ENCODE data around the gene ARRDC3.

The ARRDC3 gene

DNA sequence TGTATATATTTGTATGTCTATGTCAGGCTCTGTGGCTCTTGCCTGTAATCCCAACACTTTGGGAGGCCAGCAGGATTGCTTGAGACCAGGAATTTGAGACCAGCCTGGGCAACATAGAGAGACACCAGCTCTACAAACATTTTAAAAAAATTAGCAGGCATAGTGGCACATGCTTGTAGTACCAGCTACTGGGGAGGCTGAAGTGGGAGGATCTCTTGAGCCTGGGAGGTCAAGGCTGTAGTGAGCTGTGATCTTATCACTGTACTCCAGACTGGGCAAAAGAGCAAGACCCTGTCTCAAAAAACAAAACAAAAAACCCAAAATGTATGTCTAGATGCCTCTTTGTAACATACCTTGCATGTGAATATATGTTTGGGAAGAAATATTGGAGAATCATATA is 15.8 kb downstream of the ARRDC3 start:
- peaks cover 53% of the 10 kb centered on the region for H3K36me3 ChIP-seq
- TF ChIP-seq, protein P1, sequence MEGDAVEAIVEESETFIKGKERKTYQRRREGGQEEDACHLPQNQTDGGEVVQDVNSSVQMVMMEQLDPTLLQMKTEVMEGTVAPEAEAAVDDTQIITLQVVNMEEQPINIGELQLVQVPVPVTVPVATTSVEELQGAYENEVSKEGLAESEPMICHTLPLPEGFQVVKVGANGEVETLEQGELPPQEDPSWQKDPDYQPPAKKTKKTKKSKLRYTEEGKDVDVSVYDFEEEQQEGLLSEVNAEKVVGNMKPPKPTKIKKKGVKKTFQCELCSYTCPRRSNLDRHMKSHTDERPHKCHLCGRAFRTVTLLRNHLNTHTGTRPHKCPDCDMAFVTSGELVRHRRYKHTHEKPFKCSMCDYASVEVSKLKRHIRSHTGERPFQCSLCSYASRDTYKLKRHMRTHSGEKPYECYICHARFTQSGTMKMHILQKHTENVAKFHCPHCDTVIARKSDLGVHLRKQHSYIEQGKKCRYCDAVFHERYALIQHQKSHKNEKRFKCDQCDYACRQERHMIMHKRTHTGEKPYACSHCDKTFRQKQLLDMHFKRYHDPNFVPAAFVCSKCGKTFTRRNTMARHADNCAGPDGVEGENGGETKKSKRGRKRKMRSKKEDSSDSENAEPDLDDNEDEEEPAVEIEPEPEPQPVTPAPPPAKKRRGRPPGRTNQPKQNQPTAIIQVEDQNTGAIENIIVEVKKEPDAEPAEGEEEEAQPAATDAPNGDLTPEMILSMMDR (IDR thresholded peaks at IDR 0.05; ENCODE audit: low read depth, low read length), result no peak
- no peaks in the 10 kb centered on the region for H3K27me3 ChIP-seq
- no peaks in the 10 kb centered on the region for H3K4me1 ChIP-seq
- H3K4me3 ChIP-seq (ENCODE audit: low read depth, low read length), result no peak overlapping the region
- no peak for DNase-seq
- no peaks in the 10 kb centered on the region for H3K9me3 ChIP-seq

DNA sequence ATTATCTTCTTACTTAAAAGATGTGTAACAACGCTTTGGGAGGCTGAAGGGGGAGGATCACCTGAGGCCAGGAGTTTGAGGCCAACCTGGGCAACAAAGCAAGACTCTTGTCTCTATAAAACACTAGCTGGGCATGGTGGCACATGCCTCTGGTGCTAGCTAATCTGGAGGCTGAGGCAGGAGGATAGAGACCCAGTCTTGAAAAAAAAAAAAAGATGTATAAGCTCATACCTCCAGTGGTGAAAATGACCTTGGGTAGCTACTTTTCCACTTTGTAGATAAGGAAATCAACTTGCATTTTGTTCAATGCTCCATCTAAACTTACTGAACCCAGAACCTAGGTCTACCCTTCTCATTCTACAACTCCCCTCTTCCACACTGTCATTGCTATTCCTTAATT is 16.6 kb downstream of the ARRDC3 start:
- Histone ChIP-seq H3K4me1 (no peaks in the 10 kb centered on the region), H3K4me3 (ENCODE audit: low read depth, low read length) (no peak overlapping the region), H3K36me3 (peaks cover 45% of the 10 kb centered on the region), H3K27me3 (no peaks in the 10 kb centered on the region), H3K9me3 (no peaks in the 10 kb centered on the region)
- TF ChIP-seq, protein P1 (IDR thresholded peaks at IDR 0.05; ENCODE audit: low read depth, low read length), result no peak
- no peak for DNase-seq

DNA sequence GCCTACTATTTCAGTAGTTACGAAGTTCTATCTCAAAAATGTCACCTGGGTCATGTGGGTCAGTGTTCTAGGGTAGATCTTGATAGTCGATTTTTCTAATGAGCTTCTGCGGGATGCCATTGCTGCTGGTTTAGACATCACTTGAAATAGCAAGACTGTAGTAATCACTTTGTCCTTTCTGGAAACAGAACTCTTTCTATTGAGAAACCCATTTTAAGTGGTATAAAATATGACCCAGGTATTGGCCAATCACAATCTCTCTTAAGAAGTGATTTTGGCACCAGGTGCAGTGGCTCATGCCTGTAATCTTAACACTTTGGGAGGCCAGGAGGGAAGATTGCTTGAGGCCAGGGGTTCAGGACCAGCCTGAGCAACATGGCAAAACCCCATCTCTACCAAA is 17.6 kb downstream of the ARRDC3 start:
- no peak overlapping the region for H3K4me3 ChIP-seq (ENCODE audit: low read depth, low read length)
- H3K4me1 ChIP-seq, result no peaks in the 10 kb centered on the region
- peaks cover 35% of the 10 kb centered on the region for H3K36me3 ChIP-seq
- TF ChIP-seq, protein P1 (IDR thresholded peaks at IDR 0.05; ENCODE audit: low read depth, low read length), result no peak
- H3K9me3 ChIP-seq, result no peaks in the 10 kb centered on the region
- no peak for DNase-seq
- H3K27me3 ChIP-seq, result no peaks in the 10 kb centered on the region

DNA sequence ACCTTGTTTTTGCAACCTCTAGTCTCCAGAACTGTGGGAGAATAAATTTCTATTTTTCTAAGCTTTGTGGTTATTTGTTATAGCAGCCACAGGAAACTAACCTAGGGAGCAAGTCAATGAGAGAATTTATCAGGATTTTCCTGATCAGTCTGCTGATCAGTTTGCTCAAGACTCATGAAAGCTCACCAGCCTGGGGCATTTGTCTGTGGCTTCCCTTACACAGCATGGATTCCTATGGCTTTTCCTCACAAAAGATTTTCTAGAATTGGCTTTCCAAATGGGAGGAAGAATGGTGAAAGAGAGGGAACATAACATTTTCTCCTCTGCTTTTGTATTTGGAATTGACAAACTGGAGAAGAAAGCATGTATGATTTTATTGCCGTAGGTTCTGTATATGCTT is 20.2 kb downstream of the ARRDC3 start:
- Histone ChIP-seq H3K9me3 (no peaks in the 10 kb centered on the region), H3K27me3 (no peaks in the 10 kb centered on the region), H3K4me1 (no peaks in the 10 kb centered on the region), H3K4me3 (ENCODE audit: low read depth, low read length) (no peak overlapping the region), H3K36me3 (peaks cover 9% of the 10 kb centered on the region)
- TF ChIP-seq, protein P1 (IDR thresholded peaks at IDR 0.05; ENCODE audit: low read depth, low read length), result no peak
- DNase-seq, result no peak

DNA sequence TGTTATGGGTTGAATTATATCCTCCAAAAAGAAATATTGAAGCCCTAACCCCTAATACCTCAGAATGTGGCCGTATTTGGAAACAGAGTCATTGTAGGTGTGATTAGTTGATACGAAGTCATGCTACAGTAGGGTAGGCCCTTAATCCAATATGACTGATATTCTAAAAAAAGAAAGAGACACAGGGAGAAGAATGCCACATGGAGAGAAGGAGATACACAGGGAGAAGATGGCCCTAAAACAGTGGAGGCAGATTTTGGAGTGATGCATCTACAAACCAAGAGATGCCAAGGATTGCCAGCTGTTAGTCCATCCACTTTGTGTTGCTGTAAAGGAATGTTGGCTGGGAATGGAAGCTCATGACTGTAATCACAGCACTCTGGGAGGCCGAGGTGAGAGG is 21.3 kb downstream of the ARRDC3 start:
- Histone ChIP-seq H3K9me3 (no peaks in the 10 kb centered on the region), H3K4me1 (no peaks in the 10 kb centered on the region; the same call in 1 of the 2 replicates), H3K36me3 (no peaks in the 10 kb centered on the region), H3K27me3 (no peaks in the 10 kb centered on the region), H3K4me3 (ENCODE audit: low read depth, low read length) (no peak overlapping the region)
- no peak for DNase-seq
- TF ChIP-seq, protein P1 (IDR thresholded peaks at IDR 0.05; ENCODE audit: low read depth, low read length), result no peak

DNA sequence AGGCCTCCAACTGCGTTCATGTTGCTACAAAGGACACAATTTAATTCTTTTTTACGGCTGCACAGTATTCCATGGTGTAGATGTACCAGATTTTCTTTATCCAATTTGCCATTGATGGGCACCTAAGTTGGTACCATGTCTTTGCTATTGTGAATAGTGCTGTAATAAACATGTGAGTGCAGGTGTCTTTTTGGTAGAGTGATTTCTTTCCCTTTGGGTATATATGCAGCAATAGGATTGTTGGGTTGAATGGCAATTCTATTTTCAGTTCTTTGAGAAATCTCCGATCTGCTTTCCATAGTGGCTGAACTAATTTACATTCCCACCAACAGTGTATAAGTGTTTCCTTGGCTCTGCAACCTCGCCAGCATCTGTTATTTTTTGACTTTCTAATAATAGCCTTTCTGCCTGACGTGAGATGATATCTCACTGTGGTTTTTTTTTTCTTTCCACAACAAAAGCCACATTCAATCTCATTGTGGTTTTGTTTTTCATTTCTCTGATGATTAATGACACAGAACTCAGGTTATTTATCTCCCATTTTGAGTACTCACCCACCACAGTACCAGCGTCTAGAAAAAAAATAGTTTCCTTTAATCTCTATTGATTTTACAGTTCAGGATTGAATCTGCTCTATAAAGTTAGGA is 21.9 kb downstream of the ARRDC3 start:
- TF ChIP-seq, protein P1 (IDR thresholded peaks at IDR 0.05; ENCODE audit: low read depth, low read length), result no peak
- H3K4me3 ChIP-seq (ENCODE audit: low read depth, low read length), result no peak overlapping the region

More for the DNA sequence above, 21.9 kb downstream of the ARRDC3 start:
- no peaks in the 10 kb centered on the region for H3K27me3 ChIP-seq
- H3K36me3 ChIP-seq, result no peaks in the 10 kb centered on the region
- no peak for DNase-seq
- no peaks in the 10 kb centered on the region for H3K9me3 ChIP-seq
- no peaks in the 10 kb centered on the region; the same call in 1 of the 2 replicates for H3K4me1 ChIP-seq
